Measurements from ENCODE around the gene UBE2O.
A peak's percentile ranks its signal among the peaks of the same experiment; 100 is the strongest.

Gene UBE2O

GRCh38 chr17:76469076-76469990 lies 16.4 kb upstream of the UBE2O start:
- Histone ChIP-seq H2BK5ac (ENCODE audit: low read length) (no peak overlapping the region), H2BK120ac (ENCODE audit: low read depth, low read length) (peak overlapping the region; percentile 57), H2BK15ac (ENCODE audit: low read length) (peak overlapping the region; percentile 58), H3K27ac (replicated peaks; ENCODE audit: low read length) (no peak overlapping the region), H3K23ac (ENCODE audit: low read depth, low read length, poor library complexity) (peak overlapping the region; percentile 96), H3K79me1 (ENCODE audit: low read depth, low read length) (peaks cover 2% of the 10 kb centered on the region), H3K27me3 (ENCODE audit: control insufficient read depth in 3 of 3, insufficient read depth in 3 of 3, low read depth in 1 of 3, low read length in 3 of 3) (peaks cover 0 to 52% (median 0%) of the 10 kb centered on the region in 3 experiments), H2AFZ (ENCODE audit: low read length) (no peak overlapping the region), H4K8ac (ENCODE audit: low read depth, low read length) (no peak overlapping the region), H2AK5ac (ENCODE audit: low read depth, low read length) (peak overlapping the region; percentile 83), H3K4me2 (ENCODE audit: insufficient read depth, low read length, poor library complexity, severe bottlenecking) (no peak overlapping the region), H3K4ac (ENCODE audit: low read length) (peak overlapping the region; percentile 32), H3K9ac (ENCODE audit: low read depth, low read length, poor library complexity) (peak overlapping the region; percentile 30), H2BK12ac (ENCODE audit: low read length) (no peak overlapping the region), H4K91ac (ENCODE audit: low read depth, low read length, poor library complexity) (no peak overlapping the region), H3K18ac (ENCODE audit: low read length) (peak overlapping the region; percentile 36), H3K36me3 (replicated peaks in 1 of 2; ENCODE audit: control insufficient read depth in 2 of 2, insufficient read depth in 2 of 2, low read length in 2 of 2) (no peaks in the 10 kb centered on the region), H3K4me3 (ENCODE audit: low read length in 2 of 2) (no peak overlapping the region), H3K4me1 (ENCODE audit: control insufficient read depth in 2 of 2, insufficient read depth in 1 of 2, low read depth in 1 of 2, low read length in 2 of 2) (peaks cover 4 to 8% of the 10 kb centered on the region in 2 donors), H3K9me3 (replicated peaks in 1 of 2; ENCODE audit: control insufficient read depth in 2 of 2, insufficient read depth in 1 of 2, low read depth in 1 of 2, low read length in 2 of 2) (no peaks in the 10 kb centered on the region), H3K14ac (ENCODE audit: low read length) (peak overlapping the region; percentile 66)
- WGBS, 2 donors (ENCODE audit: extremely low coverage in 2 of 2, insufficient read length in 2 of 2, insufficient replicate concordance in 1 of 2) = no CpG with 5 or more reads among the region's 38 CpGs
- no peak for DNase-seq (ENCODE audit: low spot score)

GRCh38 chr17:76468634-76469010 lies 15.7 kb upstream of the UBE2O start:
- peaks cover 0 to 50% (median 0%) of the 10 kb centered on the region in 3 experiments for H3K27me3 ChIP-seq (ENCODE audit: control insufficient read depth in 3 of 3, insufficient read depth in 3 of 3, low read depth in 1 of 3, low read length in 3 of 3)
- H3K9ac ChIP-seq (ENCODE audit: low read depth, low read length, poor library complexity) = peak overlapping the region; percentile 30
- H2BK5ac ChIP-seq (ENCODE audit: low read length) = no peak overlapping the region
- H2AFZ ChIP-seq (ENCODE audit: low read length) = no peak overlapping the region
- H3K36me3 ChIP-seq (replicated peaks in 1 of 2; ENCODE audit: control insufficient read depth in 2 of 2, insufficient read depth in 2 of 2, low read length in 2 of 2) = no peaks in the 10 kb centered on the region
- peaks cover 4 to 8% of the 10 kb centered on the region in 2 donors for H3K4me1 ChIP-seq (ENCODE audit: control insufficient read depth in 2 of 2, insufficient read depth in 1 of 2, low read depth in 1 of 2, low read length in 2 of 2)
- no peak overlapping the region for H2BK120ac ChIP-seq (ENCODE audit: low read depth, low read length)
- H2AK5ac ChIP-seq (ENCODE audit: low read depth, low read length) = peak overlapping the region; percentile 46
- H3K14ac ChIP-seq (ENCODE audit: low read length) = no peak overlapping the region
- no peak overlapping the region for H3K27ac ChIP-seq (replicated peaks; ENCODE audit: low read length)
- WGBS, 2 donors (ENCODE audit: extremely low coverage in 2 of 2, insufficient read length in 2 of 2, insufficient replicate concordance in 1 of 2) = no CpG with 5 or more reads among the region's 14 CpGs
- no peak overlapping the region for H3K4me3 ChIP-seq (ENCODE audit: low read length in 2 of 2)
- no peak overlapping the region for H4K8ac ChIP-seq (ENCODE audit: low read depth, low read length)
- peak overlapping the region; percentile 38 for H3K18ac ChIP-seq (ENCODE audit: low read length)
- H4K91ac ChIP-seq (ENCODE audit: low read depth, low read length, poor library complexity) = peak overlapping the region; percentile 53
- H3K79me1 ChIP-seq (ENCODE audit: low read depth, low read length) = peaks cover 2% of the 10 kb centered on the region
- no peaks in the 10 kb centered on the region for H3K9me3 ChIP-seq (replicated peaks in 1 of 2; ENCODE audit: control insufficient read depth in 2 of 2, insufficient read depth in 1 of 2, low read depth in 1 of 2, low read length in 2 of 2)
- DNase-seq (ENCODE audit: low spot score) = no peak
- H2BK15ac ChIP-seq (ENCODE audit: low read length) = peak overlapping the region; percentile 58
- no peak overlapping the region for H2BK12ac ChIP-seq (ENCODE audit: low read length)
- H3K4ac ChIP-seq (ENCODE audit: low read length) = no peak overlapping the region
- no peak overlapping the region for H3K4me2 ChIP-seq (ENCODE audit: insufficient read depth, low read length, poor library complexity, severe bottlenecking)
- peak overlapping the region; percentile 20 for H3K23ac ChIP-seq (ENCODE audit: low read depth, low read length, poor library complexity)

GRCh38 chr17:76467809-76468633 lies 15.1 kb upstream of the UBE2O start:
- no peak overlapping the region for H3K27ac ChIP-seq (replicated peaks; ENCODE audit: low read length)
- no peak for DNase-seq (ENCODE audit: low spot score)
- no peak overlapping the region for H4K8ac ChIP-seq (ENCODE audit: low read depth, low read length)
- H2BK15ac ChIP-seq (ENCODE audit: low read length) = peak overlapping the region; percentile 37
- peak overlapping the region; percentile 20 for H3K23ac ChIP-seq (ENCODE audit: low read depth, low read length, poor library complexity)
- no peaks in the 10 kb centered on the region for H3K36me3 ChIP-seq (replicated peaks in 1 of 2; ENCODE audit: control insufficient read depth in 2 of 2, insufficient read depth in 2 of 2, low read length in 2 of 2)
- peak overlapping the region; percentile 56 for H2AK5ac ChIP-seq (ENCODE audit: low read depth, low read length)
- H3K9ac ChIP-seq (ENCODE audit: low read depth, low read length, poor library complexity) = peak overlapping the region; percentile 12
- no peak overlapping the region for H3K14ac ChIP-seq (ENCODE audit: low read length)
- peaks cover 2% of the 10 kb centered on the region for H3K79me1 ChIP-seq (ENCODE audit: low read depth, low read length)
- H3K9me3 ChIP-seq (replicated peaks in 1 of 2; ENCODE audit: control insufficient read depth in 2 of 2, insufficient read depth in 1 of 2, low read depth in 1 of 2, low read length in 2 of 2) = no peaks in the 10 kb centered on the region
- no peak overlapping the region for H2BK120ac ChIP-seq (ENCODE audit: low read depth, low read length)
- H3K4ac ChIP-seq (ENCODE audit: low read length) = peak overlapping the region; percentile 53
- H3K27me3 ChIP-seq (ENCODE audit: control insufficient read depth in 3 of 3, insufficient read depth in 3 of 3, low read depth in 1 of 3, low read length in 3 of 3) = peaks cover 0 to 47% (median 0%) of the 10 kb centered on the region in 3 experiments
- H3K4me2 ChIP-seq (ENCODE audit: insufficient read depth, low read length, poor library complexity, severe bottlenecking) = no peak overlapping the region
- H3K18ac ChIP-seq (ENCODE audit: low read length) = peak overlapping the region; percentile 38
- H4K91ac ChIP-seq (ENCODE audit: low read depth, low read length, poor library complexity) = no peak overlapping the region
- H2AFZ ChIP-seq (ENCODE audit: low read length) = peak overlapping the region; percentile 82
- WGBS, 2 donors (ENCODE audit: extremely low coverage in 2 of 2, insufficient read length in 2 of 2, insufficient replicate concordance in 1 of 2) = no CpG with 5 or more reads among the region's 8 CpGs
- H3K4me1 ChIP-seq (ENCODE audit: control insufficient read depth in 2 of 2, insufficient read depth in 1 of 2, low read depth in 1 of 2, low read length in 2 of 2) = peaks cover 4 to 8% of the 10 kb centered on the region in 2 donors
- peak overlapping the region; percentile 0 for H2BK5ac ChIP-seq (ENCODE audit: low read length)
- no peak overlapping the region for H3K4me3 ChIP-seq (ENCODE audit: low read length in 2 of 2)
- peak overlapping the region; percentile 49 for H2BK12ac ChIP-seq (ENCODE audit: low read length)

Measured in neuronal stem cell (in vitro differentiated cells).